HG03139 (cell line): Measurements from ENCODE around the gene ADAMTS2.

Experiments
- ATAC-seq: cut with Tn5 transposase; IDR thresholded peaks from one replicate; pipeline ENCODE4 v1.9.1; 2021; ENCODE audit not compliant: unreplicated experiment

ADAMTS2 gene

DNA sequence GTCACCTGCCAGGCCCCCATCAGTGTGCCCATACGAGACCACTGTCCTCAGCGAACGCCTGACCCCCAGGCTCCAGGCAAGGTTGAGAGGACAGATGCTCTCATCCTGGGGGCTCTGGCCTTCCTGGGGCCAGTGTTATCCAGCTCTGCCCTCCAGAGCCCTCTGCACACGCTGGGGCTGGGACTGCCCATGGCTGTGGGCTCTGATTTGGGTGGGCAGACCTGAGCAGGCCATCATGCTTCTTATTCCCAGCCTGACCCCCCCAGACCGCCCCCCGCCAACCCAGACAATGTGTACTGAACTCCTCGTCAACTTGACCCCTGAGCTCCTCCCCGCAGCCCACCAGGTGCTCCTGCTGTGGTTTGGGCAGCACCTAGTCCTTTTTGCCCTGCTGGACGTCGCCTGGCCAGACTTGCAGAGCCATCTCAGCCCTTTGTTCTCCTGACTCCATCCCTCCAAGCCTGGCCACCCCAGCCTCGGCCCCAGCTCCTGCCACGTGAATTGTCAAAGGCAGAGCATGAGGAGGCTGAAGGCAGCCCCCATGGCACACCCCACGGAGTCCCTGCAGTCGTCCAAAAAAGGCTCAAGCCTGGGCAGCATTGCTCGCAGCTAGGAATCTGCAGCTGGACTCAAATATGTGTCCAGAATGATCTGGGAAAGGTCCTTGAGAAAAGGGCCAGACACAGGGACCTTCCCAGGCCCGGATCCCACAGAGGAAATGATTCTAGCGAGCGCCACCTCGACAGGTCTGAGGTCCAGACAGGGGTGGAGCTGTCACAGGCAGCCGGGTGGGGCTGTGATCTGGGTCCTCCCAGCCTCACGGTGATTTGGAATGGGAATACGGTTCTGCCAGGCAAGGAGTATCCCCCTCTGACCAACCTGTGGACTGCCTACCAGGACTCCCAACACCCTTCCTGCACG is 87.0 kb downstream of the ADAMTS2 start:
- ATAC-seq: no peak

DNA sequence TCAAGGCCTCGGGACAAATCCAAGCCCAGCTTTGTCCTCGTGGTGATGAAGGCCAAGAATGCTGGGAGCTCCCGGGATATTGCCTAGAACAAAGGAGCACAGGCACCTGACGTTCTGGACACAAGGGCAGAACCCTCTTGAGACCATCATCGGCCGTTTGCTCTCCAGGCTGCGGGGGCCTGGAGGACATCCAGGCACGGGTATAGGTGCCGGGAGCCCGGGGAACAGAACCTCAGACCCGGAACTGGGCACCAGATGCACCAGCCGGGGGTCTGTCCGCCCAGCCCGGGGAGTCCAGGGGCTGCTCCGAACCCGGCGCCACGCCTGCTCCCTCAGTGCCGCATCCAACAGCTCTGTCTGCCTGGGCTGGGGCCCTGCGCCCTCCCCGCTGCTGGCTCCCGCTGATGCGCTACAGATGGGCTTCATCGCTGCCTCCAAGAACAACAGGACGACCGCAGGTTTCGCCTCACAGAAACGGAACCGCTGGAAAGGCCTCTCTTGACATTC is 88.0 kb downstream of the ADAMTS2 start:
- no peak for ATAC-seq

DNA sequence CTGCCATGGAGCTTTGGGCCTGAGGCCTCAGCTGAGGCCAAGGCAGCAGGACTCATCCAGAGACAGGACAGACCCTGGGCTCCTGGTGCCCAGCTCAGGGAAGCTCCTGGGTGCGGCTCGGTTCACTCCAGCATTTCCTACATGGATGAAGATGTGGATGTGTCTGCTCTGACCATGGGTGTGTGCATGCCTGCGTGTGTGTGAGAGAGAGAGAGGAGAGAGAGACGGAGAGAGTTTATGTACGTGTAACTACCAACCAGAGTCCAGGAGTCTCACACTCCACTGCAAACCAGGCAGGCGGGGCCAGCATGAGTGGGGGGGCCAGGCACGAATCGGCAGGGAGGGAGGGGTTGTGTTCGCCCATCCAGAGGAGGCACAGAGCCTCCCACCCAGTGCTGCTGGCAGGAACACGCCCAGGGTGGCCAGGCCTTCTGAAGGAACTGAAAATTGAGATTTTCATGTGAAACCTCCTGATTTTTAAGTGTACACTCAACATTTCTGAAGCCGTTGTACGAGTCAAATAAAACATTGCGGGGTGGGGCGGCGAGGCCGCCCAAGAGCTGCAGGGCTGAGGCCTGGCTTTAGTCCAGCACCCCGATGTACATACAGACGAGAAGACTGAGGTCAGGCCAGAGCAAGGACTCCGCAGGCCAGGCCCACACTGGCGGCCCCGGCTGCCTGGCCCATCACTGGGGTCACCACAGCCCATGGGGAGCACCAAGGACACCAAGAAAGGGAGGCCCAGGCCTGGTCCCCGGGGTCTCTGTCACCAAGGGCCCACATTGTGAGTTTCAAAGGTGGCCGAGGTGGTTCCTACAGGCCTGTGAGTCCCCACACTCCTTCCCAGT is 88.7 kb downstream of the ADAMTS2 start:
- no peak for ATAC-seq

GRCh38 chr5:179255527-179256327 is 89.5 kb downstream of the ADAMTS2 start:
- no peak for ATAC-seq

- no peak for ATAC-seq
Measured at GRCh38 chr5:179254638-179255271, 90.5 kb downstream of the ADAMTS2 start.

GRCh38 chr5:179253730-179254129 is 91.5 kb downstream of the ADAMTS2 start:
- no peak for ATAC-seq

DNA sequence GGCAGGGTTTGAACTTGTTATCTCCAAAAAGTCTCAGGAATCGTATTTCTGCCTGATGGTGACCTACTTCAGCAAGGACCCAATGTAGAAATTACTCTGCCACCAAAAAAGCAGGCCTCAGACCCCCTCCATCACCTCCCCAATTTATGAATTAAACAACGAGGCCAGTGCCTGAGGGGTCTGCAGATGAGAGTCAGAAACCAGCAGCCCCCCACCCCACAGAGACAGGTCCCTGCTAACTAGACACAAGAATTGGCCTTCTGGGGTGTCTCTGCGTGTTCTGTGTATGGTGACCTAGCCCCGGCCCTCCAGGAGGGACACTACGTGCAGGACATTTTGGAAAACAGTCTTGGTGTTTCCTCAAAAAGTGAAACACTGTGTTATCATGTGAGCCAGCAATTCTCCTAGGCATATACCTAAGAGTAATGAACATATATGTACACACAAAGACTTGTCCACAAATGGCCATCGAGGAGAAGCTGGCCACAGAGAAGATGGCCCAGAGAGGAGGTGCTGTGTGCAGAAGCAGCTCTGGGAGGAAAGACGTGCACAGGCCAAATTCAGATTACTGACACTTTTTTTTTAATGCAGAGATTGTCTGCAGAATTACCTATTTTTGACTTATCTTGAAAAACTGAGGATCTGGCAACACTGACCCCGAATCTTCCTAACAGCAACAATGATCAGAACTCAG is 93.8 kb downstream of the ADAMTS2 start:
- ATAC-seq: no peak

GRCh38 chr5:179250561-179251225 is 94.6 kb downstream of the ADAMTS2 start:
- no peak for ATAC-seq

DNA sequence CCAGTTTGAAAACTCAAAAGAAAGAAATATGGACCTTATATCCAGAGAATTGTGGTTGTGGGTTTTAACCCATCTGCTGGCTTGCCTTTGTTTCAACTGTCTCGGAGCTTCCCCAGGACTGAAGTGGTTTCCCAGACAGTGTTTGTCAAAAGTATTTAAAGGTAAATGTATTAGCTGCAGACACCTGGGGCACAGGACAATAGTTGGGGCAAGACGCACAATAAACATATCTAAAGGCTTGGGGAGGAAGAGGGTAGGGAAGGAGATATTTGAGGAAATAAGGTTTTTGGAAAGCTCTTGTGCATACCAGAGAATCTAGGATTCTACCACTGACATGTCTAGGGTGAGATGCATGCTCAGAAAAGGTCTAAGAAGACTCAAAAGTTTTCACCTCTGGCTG is 99.0 kb downstream of the ADAMTS2 start:
- no peak for ATAC-seq

DNA sequence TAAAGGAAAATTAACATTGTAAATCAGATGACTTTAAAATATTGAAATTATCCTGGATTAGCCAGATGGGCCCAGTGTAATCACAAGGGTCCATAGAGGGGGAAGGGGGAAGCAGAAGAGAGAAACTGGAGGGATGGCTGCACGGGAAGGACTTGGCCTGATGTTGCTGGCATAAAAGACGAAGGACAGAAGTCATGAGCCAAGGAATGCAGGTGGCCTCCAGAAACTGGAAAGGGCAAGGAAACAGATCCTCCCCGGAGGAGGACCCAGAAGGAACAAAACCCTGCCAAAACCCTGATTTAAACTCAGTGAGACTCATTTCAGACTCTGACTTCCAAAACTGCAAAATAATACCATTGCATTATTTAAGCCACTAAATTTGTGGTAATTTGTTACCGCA is 100.2 kb downstream of the ADAMTS2 start:
- no peak for ATAC-seq

- ATAC-seq: no peak
Measured at GRCh38 chr5:179244044-179244443, 101.2 kb downstream of the ADAMTS2 start.

GRCh38 chr5:179243333-179243732 is 101.9 kb downstream of the ADAMTS2 start:
- ATAC-seq: no peak

GRCh38 chr5:179242676-179243075 is 102.6 kb downstream of the ADAMTS2 start:
- ATAC-seq: no peak

GRCh38 chr5:179241764-179242370 is 103.4 kb downstream of the ADAMTS2 start:
- no peak for ATAC-seq

DNA sequence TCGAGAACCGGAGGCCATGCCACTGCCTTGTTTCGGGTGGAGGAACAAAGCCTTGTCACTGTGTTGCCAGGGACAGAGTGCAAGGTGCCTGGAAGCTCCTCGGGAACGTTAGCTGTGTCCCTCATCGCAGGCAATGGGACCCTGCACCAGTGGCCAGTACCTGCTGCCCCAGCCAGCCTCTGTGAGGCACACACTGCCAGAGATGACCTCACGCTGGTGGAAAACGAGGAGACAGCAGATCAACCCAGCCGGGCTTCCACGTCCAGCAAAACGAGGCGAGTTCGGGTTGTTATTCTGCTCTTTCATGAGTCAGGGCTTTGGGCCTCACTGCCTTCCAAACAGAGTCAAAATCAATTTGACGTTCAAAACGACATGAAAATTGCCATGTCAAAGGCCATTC is 104.1 kb downstream of the ADAMTS2 start:
- ATAC-seq: no peak

DNA sequence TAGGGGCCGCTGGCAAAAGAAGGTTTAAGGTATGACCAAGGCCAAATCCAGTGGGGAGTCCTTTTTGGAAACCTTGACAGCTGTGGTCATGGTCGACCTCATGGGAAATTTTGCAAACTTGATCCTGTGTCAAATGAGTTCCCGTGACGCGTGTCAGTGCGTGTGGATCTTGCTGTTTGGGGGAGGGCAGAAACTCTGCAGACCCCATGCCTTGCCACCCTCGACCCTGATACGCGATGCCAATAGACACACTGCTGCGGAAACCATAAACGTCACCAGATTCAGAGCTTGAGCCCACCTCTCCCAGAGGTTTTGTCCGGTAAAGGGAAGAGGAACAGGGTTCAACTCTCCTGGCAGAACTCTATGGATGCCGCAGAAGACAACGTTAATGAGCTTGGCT is 104.7 kb downstream of the ADAMTS2 start:
- ATAC-seq: no peak

- no peak for ATAC-seq
Measured at GRCh38 chr5:179239256-179240135, 105.8 kb downstream of the ADAMTS2 start.

- ATAC-seq: no peak
Measured at GRCh38 chr5:179238628-179238970, 106.7 kb downstream of the ADAMTS2 start.
